NCI-H345 (cell line): ENCODE data around the gene UBE2O.

Source experiments
- DNase-seq: peaks from one replicate; lab custom pipeline; 2025; lab: John Stamatoyannopoulos, UW

UBE2O gene

DNA sequence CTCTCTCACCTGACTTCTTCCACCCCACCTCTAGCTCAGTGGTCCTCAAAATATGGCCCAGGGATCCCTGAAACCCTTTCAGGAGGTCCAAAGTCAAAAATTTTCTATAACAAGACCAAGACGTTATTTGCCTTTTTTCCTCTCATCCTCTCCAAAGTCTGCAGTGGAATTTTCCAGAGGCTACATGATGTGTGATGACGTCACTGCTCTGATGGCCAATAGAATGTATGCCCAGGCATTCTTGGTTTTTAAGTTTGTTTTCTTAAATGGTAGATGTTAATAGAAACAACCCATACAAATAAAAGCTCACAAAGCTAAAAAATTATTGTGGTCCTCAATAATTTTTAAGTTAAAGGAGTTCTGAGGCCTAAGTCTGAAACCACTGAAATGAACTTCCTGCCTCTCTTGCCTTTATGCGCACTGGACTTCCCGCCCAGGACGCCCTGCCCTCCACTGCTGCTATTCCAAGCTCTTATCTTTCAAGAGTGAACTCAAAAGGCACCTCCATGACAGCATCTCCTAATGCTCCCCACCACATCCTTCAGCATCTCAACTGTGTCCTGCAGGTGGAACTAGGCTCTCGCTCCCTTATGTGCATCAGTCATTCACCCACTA is 13.5 kb downstream of the UBE2O start:
- no peak for DNase-seq

DNA sequence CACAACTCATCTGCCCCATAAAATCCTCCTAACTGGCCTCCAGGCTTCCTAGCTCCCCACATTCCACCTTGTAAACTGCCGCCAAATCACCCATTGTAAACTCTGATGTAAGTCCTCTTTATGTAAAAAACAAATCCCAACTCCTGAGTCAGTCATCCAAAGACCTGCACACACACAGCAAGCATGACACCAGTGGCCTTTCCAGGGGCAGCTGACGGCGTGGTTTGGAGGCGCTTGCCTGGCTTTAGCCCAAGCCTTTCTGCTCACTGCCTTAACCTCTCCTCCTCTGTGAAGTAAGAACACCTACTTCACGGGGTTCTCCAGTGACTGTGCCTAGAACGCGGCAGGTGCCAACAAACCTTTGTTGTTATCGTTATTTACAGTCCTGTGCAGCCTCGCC is 14.0 kb downstream of the UBE2O start:
- no peak for DNase-seq

DNA sequence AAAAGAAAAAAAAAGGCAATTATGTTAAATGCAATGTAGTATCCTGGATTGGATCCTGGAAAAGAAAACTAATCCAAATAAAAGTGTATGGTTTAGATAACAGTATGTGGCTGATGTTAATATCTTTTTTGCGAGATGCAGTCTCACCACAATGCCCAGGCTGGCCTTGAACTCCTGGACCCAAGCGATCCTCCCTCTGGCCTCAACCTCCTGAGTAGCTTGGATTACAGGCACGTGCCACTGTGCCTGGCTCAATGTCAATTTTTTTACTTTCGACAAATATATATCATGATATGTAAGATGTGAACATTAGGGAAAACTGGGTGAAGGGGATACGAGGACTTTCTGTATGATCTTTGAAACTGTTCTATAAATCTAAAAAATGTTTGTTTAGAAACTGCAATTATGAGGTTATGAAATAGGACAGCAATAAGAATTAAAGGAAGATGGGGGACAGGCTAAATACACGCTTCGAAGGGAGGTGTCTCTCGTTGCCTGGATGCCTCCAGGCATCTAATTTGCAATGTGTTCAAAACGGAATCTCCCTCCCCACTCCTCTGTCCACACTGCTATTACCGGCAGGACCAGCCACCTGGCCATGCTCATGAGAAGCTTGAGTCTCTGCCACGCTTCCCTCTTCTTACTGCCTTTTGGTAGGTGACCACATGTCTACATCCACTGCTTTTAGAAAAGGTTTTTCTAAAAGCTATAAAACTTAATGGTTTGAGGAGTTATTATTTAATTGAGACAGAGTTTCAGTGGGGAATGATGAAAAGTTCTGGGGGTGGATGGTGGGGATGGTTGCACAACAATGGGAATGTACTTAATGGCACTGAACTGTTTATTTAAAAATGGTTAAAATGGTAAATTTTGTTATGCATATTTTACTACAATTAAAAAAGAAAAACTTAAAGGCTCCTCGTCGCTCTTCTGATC is 15.2 kb downstream of the UBE2O start:
- no peak for DNase-seq

DNA sequence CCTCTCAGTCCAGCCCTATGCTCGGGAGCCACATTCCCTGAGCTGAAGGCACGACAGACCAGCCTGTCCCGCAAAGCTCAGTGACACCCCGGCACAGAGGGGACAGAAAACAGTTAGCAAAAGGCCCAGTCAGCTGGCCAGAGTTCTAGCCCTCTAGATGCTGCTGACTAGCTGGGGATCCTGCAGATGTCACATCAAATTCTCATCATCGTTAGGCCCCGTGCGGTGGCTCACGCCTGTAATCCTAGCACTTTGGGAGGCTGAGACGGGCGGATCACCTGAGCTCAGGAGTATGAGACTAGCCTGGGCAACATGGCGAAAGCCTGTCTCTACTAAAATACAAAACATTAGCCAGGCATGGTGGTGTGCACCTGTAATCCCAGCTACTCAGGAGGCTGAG is 17.2 kb downstream of the UBE2O start:
- no peak for DNase-seq

DNA sequence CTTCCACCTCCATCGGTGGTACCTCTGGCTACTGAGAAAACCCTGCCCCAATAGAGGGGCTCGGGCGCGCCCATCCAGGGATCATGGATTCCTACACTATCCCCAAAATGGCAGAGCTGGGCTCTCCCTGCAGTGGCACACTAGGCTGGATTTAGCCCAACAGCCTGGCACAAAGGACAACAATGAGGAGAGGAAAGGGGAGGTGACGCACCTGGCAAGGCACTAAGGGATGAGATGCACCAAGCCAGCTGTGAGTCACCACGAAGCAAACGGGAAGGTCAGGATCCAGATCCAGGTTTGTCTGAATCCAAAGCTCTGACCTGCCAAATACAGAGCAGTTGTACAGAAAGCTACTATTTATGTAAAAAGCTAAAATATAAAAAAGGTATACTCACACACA is 18.1 kb downstream of the UBE2O start:
- DNase-seq = no peak

DNA sequence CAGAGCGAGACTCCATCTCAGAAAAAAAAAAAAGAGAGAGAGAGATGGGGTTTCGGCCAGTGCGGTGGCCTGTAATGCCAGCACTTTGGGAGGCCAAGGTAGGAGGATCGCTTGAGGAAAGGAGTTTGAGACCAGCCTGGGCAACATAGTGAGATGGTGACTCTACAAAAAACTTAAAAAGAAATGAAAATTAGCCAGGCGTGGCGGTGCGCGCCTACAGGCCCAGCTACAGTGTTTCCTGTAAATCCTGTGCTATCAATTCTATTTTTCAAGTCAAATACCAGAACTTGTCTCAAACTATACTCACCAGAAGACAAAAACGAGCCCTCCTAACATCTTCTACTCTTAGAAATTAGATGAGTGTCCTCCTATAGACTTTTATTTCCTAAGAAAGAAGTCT is 19.3 kb downstream of the UBE2O start:
- no peak for DNase-seq

DNA sequence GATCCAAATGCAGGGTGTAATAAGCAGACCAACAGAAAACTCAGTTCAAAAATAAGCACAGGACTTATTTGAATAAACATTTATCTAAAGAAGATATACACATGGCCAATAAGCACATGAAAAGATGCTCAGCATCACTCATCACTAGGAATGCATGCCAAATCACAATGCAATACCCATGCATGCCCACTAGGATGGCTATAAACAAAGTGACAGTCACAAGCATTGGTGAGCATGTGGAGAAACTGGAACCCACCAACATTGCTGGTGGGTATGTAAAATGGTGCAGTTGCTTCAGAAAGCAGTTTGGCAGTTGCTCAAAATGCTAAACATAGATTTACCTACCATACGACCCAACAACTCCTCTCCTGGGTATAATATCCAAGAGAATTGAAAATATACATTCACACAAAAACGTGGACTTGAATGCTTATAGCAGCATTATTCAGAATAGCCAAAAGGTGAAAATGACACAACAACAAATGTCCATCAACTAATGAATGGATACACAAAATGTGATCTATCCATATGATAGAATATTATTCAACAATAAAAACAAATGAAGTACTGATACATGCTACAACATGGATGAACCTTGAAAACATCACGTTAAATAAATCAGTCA is 20.1 kb downstream of the UBE2O start:
- no peak for DNase-seq

DNA sequence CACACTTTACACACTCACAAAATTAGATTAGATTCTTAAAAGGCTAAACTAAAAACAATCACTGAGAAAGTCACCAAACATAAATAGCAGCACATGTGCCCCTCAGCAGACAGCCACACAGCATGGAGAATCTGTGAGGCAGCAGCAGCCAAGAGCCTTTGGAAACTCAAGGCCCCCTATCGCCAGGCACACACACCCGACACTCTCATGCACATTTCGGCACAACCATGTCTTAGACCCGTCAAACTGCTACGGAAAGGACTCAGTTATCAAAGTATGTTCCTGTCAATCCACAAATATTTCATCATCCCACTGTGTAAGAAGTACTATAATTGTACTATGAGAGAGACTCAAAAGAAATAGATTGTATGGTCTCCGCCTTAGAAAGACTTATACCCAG is 20.9 kb downstream of the UBE2O start:
- no peak for DNase-seq

DNA sequence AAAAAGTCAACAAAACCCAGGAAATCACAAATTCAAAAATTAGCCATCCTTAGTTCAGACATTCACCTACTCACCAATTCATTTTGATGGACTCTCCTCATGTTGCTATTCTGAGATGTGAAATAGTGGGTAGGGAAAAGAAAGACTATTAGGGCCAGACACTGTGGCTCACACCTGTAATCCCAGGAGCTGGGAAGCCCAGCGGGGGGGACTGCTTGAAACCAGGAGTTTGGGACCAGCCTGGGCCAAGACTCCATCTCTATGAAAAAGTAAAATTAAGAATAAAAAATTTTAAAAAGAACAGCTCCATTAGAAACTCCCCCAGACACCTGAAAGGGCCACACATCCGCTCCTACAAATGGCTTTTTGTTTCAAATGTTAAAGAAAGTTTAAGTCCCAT is 21.4 kb downstream of the UBE2O start:
- DNase-seq = no peak

DNA sequence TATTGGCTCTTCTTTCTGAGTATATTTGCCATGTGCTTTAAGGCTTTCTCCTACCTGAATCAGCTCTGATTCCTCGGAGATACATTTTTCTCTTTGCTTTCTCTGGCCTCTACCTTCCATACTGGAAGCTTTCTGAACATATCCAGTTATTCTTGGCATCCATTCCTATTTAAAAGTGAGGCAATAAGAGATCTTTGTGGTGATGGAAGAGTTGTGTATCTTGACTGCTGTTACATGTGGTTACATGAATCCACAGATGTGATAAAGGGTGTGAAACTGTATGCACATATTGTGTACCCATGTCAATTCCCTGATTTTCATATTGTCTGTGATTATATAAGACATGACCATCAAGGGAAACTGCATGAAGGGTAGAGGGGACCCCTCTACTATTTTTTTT is 24.4 kb downstream of the UBE2O start:
- DNase-seq = no peak

DNA sequence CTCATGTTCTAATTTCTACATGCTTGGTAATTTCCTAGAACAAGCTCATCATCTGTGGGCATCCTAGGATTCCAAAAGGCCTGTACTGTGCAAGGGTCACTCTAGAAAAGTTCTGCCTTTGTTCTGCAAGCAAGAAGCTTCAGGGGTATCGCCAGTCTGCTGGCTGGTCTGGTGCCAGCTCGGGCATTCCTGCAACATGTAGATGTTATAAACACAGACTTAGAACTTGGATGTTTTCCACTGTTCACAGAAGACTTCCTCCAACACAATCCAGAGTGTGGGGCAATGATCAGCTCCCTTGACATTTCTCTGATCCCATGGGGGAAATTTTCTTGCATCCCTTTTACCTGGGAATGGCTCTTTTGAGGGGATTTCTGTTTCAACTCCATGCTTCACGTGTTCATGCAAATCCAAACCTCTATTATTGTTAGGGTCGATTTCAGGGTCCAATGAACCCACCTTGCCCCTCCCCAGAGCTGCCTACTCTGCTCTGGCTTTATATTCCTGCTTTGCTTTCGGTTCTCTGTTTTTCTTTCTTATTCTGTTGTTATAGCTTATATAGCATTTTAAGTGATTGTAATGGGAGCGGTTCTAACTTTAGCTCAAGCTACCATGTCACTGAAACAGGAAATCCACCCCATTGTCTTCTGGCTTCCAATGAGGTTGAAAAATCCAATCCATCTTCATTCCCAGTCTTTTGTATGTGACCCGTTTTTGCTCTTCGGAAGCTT is 25.3 kb downstream of the UBE2O start:
- DNase-seq = no peak

DNA sequence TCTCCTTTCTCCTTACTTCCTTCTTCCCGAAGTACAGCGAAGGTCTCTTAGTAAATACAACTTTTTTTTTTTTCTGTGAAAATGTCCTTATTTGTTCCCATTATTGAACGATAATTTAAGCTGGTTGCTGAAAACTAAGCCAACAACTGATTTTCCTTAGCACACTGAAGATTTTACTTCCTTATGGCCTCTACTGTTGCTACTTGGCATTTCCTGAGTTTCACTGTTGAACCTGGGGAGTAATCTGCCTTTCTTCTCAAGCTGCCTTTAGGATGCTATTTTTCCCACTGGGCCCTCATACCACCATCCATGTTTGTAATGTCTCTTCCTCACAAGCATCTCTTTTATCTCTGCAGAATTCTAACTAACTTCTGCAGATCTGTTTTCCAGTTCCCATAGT is 26.1 kb downstream of the UBE2O start:
- DNase-seq = no peak

DNA sequence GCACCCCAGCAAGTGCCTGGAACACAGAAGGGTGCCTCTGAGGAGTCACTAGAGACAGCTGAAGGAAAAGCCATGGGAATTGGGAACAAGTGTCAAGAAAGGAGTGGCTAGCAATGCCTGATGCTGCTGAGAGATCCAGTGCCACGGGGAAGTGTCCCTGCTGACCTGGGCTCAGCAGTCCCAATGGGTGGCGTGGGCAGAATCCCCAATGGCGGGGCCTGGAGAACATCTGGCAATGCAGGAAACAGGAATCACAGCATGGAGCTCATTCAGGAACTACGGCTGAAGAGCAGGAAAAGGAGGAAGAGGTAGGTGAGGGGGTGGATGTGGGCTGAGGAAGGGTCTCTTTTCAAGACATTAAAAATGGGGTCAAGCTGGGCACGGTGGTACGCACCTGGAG is 30.1 kb downstream of the UBE2O start:
- no peak for DNase-seq

DNA sequence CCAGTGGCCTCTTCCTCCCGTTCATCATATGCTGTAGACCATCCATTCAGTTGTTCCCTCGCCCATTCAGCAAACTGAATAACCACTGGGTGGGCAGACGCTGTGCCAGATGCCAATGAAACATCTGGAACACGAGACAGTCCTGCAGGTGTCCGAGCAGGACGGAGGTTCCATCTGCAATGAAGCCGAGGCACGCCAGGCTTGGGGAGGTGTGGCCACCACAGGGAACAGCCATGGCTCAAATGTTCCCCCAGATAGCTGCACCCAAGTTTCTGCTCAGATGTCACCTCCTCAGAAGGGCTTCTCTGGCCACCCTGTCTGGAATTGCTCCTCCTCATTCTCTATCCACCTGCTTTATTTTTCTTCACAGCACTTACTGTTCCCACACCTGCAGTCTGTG is 30.5 kb downstream of the UBE2O start:
- no peak for DNase-seq

DNA sequence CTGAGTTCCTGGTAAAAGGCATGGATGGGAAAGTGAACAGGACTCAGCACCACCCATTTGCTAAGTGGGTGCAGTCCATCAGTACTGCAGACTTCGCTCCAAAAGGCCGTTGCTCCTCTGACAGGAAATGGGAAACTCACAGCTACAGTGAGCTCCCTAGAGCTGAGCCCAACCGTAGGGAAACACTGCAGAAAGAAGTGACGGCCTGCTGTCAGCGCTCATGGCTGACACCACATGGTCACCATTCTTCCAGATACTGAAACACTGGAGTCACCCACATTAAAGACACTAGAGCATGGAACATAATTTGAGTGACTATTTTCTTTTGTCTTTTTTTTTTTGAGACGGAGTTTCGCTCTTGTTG is 31.9 kb downstream of the UBE2O start:
- DNase-seq = no peak

DNA sequence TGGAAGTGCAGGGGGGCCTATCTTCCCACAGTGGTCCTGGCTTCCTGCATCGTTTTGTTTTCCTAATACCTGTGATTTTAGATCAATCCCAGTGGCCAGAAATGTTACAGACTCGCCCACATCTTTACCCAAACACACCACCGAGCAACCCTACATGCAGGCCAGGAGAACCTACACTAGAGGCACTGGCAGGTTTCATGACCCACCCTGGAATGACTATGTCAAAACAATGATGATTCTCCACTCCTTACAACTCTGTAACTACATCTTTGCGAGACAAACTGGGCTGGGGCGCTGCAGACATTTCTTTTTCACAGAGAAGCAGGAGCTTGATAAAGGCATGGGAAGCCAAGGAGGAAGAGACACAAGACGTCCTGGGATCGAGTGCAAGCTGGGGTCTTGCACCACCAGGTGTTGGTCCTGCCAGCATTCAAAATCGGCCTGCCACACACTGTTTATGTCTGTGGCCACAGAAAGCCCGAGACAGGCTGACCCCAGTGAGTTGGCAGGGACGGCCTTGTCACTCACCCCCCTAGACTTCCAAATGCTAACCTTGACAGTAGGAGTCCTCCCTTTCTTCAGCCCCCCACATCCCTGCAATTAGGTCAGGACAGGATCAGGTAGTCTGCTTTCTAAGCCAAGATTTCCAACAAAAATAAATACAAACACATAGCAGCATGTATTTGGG is 32.5 kb downstream of the UBE2O start:
- no peak for DNase-seq

DNA sequence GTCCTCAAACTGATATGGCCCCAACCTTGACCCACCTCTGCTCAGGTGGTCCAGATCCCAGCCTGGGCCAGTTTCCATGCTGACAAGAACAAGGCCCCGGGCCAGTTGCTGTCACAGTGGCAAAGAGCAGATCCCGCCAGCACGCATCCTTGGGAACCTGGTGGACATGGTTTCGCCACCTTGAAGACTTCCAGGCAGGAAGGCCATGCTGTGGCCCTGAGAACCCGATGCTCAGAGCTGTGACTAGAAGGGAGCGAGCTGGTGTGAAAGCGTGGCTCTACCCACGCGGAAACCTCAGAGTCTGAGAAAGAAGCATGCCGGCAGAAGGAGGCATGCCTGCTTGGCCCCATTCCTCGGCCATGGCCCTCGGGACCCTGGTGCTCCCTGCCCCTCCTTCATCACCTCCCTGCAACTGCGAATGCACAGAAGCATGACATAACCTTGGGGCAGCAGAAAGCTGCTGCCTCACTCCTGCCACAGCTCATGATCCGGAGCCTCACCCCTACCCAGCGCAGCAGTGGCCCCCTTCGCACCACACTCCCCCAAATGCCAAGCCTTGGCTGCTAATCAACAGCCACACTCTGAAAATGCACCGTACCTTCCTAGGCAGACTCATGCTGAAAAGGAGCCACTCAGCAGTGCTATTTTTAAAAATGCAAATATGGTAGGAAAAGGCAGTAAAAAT is 33.2 kb downstream of the UBE2O start:
- no peak for DNase-seq

DNA sequence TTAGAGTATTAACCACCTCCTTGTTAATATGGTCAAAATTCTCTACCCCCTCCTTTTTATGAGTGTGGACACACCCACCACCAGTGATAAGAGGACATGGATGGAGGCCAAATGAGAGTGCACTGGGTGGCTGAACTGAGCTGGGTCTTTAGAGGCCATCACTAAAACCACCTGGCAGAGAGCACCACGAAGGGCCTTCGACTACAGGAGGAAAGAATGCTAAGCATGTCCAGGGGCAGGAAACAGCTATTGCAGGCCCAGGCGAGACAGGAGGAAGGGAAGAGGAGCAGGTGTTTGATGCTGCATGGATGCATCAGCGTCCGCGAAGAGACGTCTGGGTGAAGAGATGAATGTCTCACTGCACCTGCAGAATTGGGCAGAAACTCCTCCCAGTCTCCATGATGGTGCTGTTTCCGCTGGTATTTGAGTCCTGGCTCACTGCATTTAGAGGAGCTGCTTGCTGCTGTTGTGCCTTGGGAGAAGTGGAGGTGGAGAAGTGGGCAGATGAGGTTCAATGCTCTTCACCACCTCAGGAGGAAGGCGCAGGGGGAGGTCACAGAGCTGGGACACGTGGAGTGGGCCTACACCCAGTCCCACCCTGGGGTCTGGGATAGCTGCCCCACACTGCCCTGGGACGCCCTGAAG is 35.3 kb downstream of the UBE2O start:
- DNase-seq = peak; percentile 43

DNA sequence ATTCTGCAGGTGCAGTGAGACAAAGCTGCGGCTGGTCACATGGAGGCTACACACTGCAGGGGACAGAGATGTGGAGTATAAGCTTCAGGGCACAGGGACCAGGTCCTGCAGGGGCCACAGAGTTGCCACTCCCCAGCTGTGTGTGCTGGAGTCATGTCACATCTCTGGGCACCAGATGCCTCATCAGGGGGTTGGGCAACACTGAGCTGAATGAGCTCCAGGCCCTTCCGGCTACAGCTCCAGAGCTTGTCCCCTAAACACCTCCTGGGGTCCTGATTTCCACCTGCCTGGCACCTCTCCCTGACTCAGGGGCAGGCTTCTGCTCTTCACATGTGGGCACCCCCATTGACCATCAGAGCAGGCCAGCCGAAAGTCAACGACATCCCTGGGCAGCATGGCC is 36.1 kb downstream of the UBE2O start:
- peak; percentile 22 for DNase-seq

DNA sequence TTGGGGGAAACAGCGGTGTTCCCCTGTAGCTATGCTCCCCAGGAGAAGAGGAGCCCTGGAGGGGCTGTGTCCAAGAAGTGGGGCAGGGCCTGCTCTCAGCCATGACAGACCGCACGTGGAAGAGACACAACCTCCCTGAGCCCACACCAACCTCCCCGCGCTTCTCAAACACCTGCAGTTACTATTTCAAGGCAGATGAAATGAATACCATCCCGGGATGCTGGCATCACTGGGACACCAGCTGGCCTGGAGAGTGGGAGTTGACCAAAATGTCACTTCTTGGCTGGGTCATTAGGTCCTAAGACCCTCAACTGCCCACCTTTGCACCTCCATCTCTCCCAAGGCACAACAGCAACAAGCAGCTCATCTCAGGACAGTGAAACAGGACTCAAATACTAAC is 36.5 kb downstream of the UBE2O start:
- DNase-seq = no peak

DNA sequence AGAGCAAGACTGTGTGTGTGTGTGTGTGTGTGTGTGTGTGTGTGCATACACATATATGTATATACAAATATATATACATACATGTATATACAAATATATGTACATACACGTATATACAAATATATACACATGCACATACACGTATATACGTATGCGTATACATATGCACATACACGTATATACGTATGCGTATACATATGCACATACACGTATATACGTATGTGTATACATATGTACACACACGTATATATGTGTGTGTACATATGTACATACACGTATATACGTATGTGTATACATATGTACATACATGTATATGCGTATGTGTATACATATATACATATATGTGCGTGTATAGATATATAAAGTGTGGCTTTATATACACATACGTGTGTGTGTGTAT is 37.2 kb downstream of the UBE2O start:
- no peak for DNase-seq
